CD4-positive, alpha-beta T cell (primary cell): ENCODE data around the gene MPDU1. TPM values are rescaled to one million over a fixed set of nuclear protein-coding genes. Genes with fewer than 3 reads are reported as not detected.

Experiments used
- ATAC-seq: fragments of 200-7000 bp; cut with Tn5 transposase; one replicate; pipeline ENCODE4 v1.10.0; 2022; ENCODE audit warnings: mild to moderate bottlenecking; ENCODE audit not compliant: poor library complexity
- CTCF ChIA-PET: fragments of 350-600 bp; sonication (Branson Sonifier 250); formaldehyde crosslinking; loops from one replicate; lab custom pipeline; 2021; ENCODE audit warnings: antibody characterized with exemption, inconsistent platforms; lab: Charles Lee
- POLR2A ChIA-PET: fragments of 350-600 bp; sonication (Branson Sonifier 250); formaldehyde crosslinking; loops from one replicate; lab custom pipeline; 2021; ENCODE audit warnings: antibody characterized with exemption, inconsistent platforms; lab: Charles Lee
- DNase-seq, 14 experiments: peaks; one replicate each; pipeline ENCODE4 v3.0.0-alpha.2; 2013 to 2020; ENCODE audit warnings: mixed read lengths in 2 of 14
- H3K27ac ChIP-seq, 2 donors: one replicate each; pipeline versions ENCODE4 v1.5.1 to v1.7.0; 2013; ENCODE audit warnings: low read length in 2 of 2, low read depth in 1 of 2, mild to moderate bottlenecking in 1 of 2
- H3K27me3 ChIP-seq, 2 experiments: 1 replicate in 1 of 2; 2 replicates in 1 of 2; pipeline versions ENCODE4 v1.6.1 to v1.7.0; 2013; ENCODE audit warnings: low read length in 2 of 2, control low read depth in 1 of 2, mild to moderate bottlenecking in 1 of 2, moderate library complexity in 1 of 2; ENCODE audit not compliant: insufficient read depth in 2 of 2, control insufficient read depth in 1 of 2
- H3K36me3 ChIP-seq: one replicate; pipeline ENCODE4 v1.6.1; 2013; ENCODE audit warnings: low read length, control low read depth; ENCODE audit not compliant: insufficient read depth
- H3K4me1 ChIP-seq: one replicate; pipeline ENCODE4 v1.6.1; 2013; ENCODE audit warnings: low read length, control low read depth; ENCODE audit not compliant: insufficient read depth
- H3K4me3 ChIP-seq: one replicate; pipeline ENCODE4 v1.5.1; 2013; ENCODE audit warnings: mild to moderate bottlenecking, low read length, moderate library complexity
- H3K9me3 ChIP-seq, 2 experiments: 1 replicate in 1 of 2; 2 replicates in 1 of 2; pipeline versions ENCODE4 v1.6.1 to v1.7.0; 2013; ENCODE audit warnings: low read length in 2 of 2, mild to moderate bottlenecking in 2 of 2, control low read depth in 1 of 2, moderate library complexity in 1 of 2; ENCODE audit not compliant: control insufficient read depth in 1 of 2, insufficient read depth in 1 of 2
- H3K27ac Mint-ChIP-seq: one replicate; pipeline ENCODE4 v1.8.0; 2020; ENCODE audit warnings: mixed read lengths
- H3K27me3 Mint-ChIP-seq: one replicate; pipeline ENCODE4 v1.8.0; 2021; ENCODE audit warnings: mixed read lengths
- H3K36me3 Mint-ChIP-seq: one replicate; pipeline ENCODE4 v1.8.0; 2021; ENCODE audit warnings: low read depth, mixed read lengths
- H3K4me1 Mint-ChIP-seq: one replicate; pipeline ENCODE4 v1.8.0; 2021; ENCODE audit warnings: low read depth, mixed read lengths
- H3K4me3 Mint-ChIP-seq: one replicate; pipeline ENCODE4 v1.8.0; 2020; ENCODE audit warnings: mild to moderate bottlenecking, mixed read lengths
- H3K9me3 Mint-ChIP-seq: one replicate; pipeline ENCODE4 v1.8.0; 2020; ENCODE audit warnings: mixed read lengths
- CTCF ChIP-seq: fragments of 200-600 bp; IDR thresholded peaks from one replicate; pipeline ENCODE4 v1.8.0; 2022; ENCODE audit warnings: antibody characterized with exemption, mild to moderate bottlenecking
- intact Hi-C, 2 experiments: fragments of 100-400 bp; cut with DNase I in 1 of 2; cut with micrococcal nuclease in 1 of 2; formaldehyde crosslinking; loops; one replicate each; pipeline versions ENCODE4 v1.15.1 to v1.9.0; 2023 to 2025; cut with DNase I, micrococcal nuclease
- polyA plus RNA-seq, 2 donors: library from polyadenylated mRNA; unstranded; fragments of 120-200 nt; gene quantifications; one replicate each; pipeline ENCODE4 v1.2.1, GENCODE V29; 2013
- total RNA-seq, 174 experiments: library from RNA in 2 of 174; stranded (reverse) in 2 of 174; gene quantifications; one replicate each; pipeline ENCODE4 v1.2.3 and lab custom pipeline; 2021 to 2026

Gene MPDU1
- 10 to 100 TPM; 12.0 to 12.9 TPM for total RNA-seq
- polyA plus RNA-seq (2013, experiment 1 of 2), result 34.6 TPM
- polyA plus RNA-seq (2013, experiment 2 of 2), result 37.6 TPM
- total RNA-seq (lab: John Stamatoyannopoulos, UW), result 9.3 to 114 (median 25.6) reads per million in 172 experiments

GRCh38 chr17:7583253-7584109 is at the start of gene MPDU1:
Gene MPDU1 (plus strand): TSS chr17:7583852. CDS start chr17:7583863, 11 bp downstream.
- peaks cover 34% of the 10 kb centered on the region for H3K36me3 ChIP-seq
- H3K4me3 Mint-ChIP-seq, result peak within 1 kb of the TSS; percentile 98
- peak within 1 kb of the TSS; percentile 86 for H3K4me3 ChIP-seq
- no peaks in the 10 kb centered on the region for H3K27me3 ChIP-seq
- H3K27ac ChIP-seq, result peak within 1 kb of the TSS; percentile 78 to 98
- ChIA-PET CTCF (interaction anchor here (0.8 to 4.3 kb wide), 8 partner anchors 12 to 561 kb away, joined by 3 to 21 read pairs (median 4); partner anchors contain the start of genes FXR2, SENP3, TP53 and WRAP53), POLR2A (interaction anchor here (0.5 to 3.4 kb wide), 40 partner anchors 9 to 572 kb away, joined by 3 to 143 read pairs (median 5); partner anchors contain the start of genes ACAP1, ATP1B2, DVL2 and FXR2)
- H3K27ac Mint-ChIP-seq, result peak within 1 kb of the TSS; percentile 98
- H3K27me3 Mint-ChIP-seq, result no peaks in the 10 kb centered on the region
- no peak for TF ChIP-seq CTCF
- intact Hi-C loops, result loop anchor here (1.0 to 10.0 kb wide), 4 partner anchors 9 to 539 kb away; partner anchors contain the start of genes SLC16A11 (in 1 of the 2), TP53 (in 1 of the 2) and WRAP53 (in 1 of the 2)
- H3K4me1 Mint-ChIP-seq, result peaks cover 52% of the 10 kb centered on the region
- DNase-seq, result peak; percentile 89 to 98 (median 94)
- H3K4me1 ChIP-seq, result peaks cover 56% of the 10 kb centered on the region
- peaks cover 0 to 5% of the 10 kb centered on the region in 2 experiments for H3K9me3 ChIP-seq
- peaks cover 52% of the 10 kb centered on the region for H3K36me3 Mint-ChIP-seq
- no peaks in the 10 kb centered on the region for H3K9me3 Mint-ChIP-seq
- peak; percentile 85 for ATAC-seq

- DNase-seq (no peak), ATAC-seq (no peak)
- no peak overlapping the region for H3K27ac Mint-ChIP-seq
- H3K36me3 ChIP-seq, result no peaks in the 10 kb centered on the region
- intact Hi-C loops, result no loop called here
- H3K36me3 Mint-ChIP-seq, result no peaks in the 10 kb centered on the region
- no peak for TF ChIP-seq CTCF
- H3K4me1 Mint-ChIP-seq, result no peaks in the 10 kb centered on the region
- no peaks in the 10 kb centered on the region for H3K27me3 Mint-ChIP-seq
- no peaks in the 10 kb centered on the region for H3K9me3 Mint-ChIP-seq
- no peak overlapping the region for H3K4me3 Mint-ChIP-seq
- no peak overlapping the region for H3K4me3 ChIP-seq
- peaks cover 4 to 13% of the 10 kb centered on the region in 2 experiments for H3K9me3 ChIP-seq
- H3K4me1 ChIP-seq, result no peaks in the 10 kb centered on the region
- POLR2A ChIA-PET, result no interaction called here
- H3K27ac ChIP-seq, result no peak overlapping the region
- no peaks in the 10 kb centered on the region for H3K27me3 ChIP-seq
- CTCF ChIA-PET, result no interaction called here
Observed at GRCh38 chr17:7538050-7538449, 45.6 kb upstream of the MPDU1 start.

GRCh38 chr17:7538891-7539545 is 44.6 kb upstream of the MPDU1 start:
- Histone ChIP-seq H3K36me3 (no peaks in the 10 kb centered on the region), H3K4me3 (no peak overlapping the region), H3K4me1 (no peaks in the 10 kb centered on the region), H3K27ac (no peak overlapping the region), H3K9me3 (peaks cover 4 to 13% of the 10 kb centered on the region in 2 experiments), H3K27me3 (no peaks in the 10 kb centered on the region)
- Mint-ChIP-seq H3K27me3 (no peaks in the 10 kb centered on the region), H3K4me1 (no peaks in the 10 kb centered on the region), H3K36me3 (no peaks in the 10 kb centered on the region), H3K9me3 (no peaks in the 10 kb centered on the region), H3K27ac (no peak overlapping the region), H3K4me3 (no peak overlapping the region)
- intact Hi-C loops, result no loop called here
- no peak for ATAC-seq
- TF ChIP-seq CTCF, result no peak
- no peak for DNase-seq
- POLR2A ChIA-PET, result no interaction called here
- CTCF ChIA-PET, result no interaction called here
